Choroid plexus epithelial cell (primary cell): ENCODE data around the gene FMNL2.

Source experiments
- DNase-seq: peaks from one replicate; pipeline ENCODE4 v3.0.0-alpha.2; 2010; ENCODE audit warnings: low read depth
- H3K4me3 ChIP-seq: 2 replicates; pipeline ENCODE4 v1.5.1; 2011; ENCODE audit warnings: low read depth, mild to moderate bottlenecking, control low read depth, low read length, moderate library complexity
- TF ChIP-seq, protein P1 (sequence below): conservative IDR thresholded peaks from 2 replicates; pipeline ENCODE4 v1.5.1; 2011; ENCODE audit warnings: low read depth, mild to moderate bottlenecking, control low read depth, inconsistent platforms, low read length, moderate library complexity

Gene FMNL2

DNA sequence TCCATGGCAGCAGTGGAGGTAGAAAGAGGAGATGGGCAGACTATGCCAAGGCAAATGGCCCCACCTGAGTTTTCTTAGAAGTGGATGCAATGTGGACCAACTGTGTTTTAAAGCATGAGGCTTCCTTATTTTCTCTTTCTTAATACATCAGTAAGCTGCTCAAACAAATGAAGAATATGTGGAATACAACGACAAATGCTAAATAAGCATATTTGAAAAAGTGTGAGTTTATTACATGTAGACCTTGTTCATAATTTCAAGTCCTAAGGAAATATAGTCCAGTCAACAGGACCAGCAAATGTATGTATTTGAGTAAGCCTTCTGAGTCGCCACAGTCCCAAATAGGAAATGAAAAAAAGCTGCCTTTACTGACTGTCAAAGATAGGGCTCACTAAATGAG, 204.4 kb downstream of the FMNL2 start:
- no peak for DNase-seq
- no peak overlapping the region for H3K4me3 ChIP-seq
- TF ChIP-seq, protein P1, sequence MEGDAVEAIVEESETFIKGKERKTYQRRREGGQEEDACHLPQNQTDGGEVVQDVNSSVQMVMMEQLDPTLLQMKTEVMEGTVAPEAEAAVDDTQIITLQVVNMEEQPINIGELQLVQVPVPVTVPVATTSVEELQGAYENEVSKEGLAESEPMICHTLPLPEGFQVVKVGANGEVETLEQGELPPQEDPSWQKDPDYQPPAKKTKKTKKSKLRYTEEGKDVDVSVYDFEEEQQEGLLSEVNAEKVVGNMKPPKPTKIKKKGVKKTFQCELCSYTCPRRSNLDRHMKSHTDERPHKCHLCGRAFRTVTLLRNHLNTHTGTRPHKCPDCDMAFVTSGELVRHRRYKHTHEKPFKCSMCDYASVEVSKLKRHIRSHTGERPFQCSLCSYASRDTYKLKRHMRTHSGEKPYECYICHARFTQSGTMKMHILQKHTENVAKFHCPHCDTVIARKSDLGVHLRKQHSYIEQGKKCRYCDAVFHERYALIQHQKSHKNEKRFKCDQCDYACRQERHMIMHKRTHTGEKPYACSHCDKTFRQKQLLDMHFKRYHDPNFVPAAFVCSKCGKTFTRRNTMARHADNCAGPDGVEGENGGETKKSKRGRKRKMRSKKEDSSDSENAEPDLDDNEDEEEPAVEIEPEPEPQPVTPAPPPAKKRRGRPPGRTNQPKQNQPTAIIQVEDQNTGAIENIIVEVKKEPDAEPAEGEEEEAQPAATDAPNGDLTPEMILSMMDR: no peak

DNA sequence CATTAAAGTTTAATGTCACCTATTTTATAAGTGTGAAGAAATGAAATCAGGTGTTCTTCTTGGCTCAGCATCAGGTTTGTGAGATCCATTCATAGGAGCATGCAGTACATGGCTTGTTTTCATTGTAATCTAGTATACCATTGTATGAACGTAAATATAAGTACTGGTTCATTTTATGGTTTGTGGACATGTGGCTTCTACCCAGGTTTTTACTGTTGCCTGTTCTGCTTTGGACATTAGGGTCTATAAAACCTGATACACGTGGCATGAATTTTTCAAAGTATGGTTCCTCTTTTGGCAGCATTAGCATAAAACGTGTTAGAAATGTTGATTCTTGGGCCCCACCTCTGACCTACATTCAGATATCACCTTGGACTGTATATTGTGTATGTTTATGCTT, 206.7 kb downstream of the FMNL2 start:
- DNase-seq: no peak
- no peak overlapping the region for H3K4me3 ChIP-seq
- TF ChIP-seq, protein P1: no peak

DNA sequence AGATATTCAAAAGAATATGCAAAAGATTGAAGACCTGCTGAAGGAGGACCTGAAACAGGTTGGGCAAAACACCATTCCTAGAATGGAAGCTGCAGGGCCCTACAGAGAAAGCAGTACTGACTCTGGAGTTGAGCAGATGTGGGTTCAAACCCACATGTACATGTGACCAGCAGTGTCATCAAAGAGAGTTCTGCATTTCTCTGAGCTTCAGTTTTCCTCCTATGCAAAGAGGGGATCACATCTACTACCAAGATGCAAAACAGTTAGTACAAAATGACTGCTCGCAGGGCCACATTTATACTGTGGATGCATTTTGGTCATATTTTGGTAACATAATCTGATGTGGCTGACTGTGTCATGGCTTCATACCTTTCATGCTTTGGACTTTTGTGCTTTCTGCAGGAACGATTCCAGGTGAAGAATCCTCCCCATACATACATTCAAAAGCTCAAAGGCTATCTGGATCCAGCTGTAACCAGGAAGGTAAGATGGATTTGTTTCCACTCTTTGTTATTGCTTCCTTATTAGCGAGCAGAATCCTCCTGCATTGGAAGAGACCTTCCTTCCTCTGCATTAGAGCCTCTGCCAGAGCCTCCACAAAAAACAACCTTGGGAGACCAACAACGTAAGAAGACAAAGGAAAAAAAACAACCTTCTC, 207.5 kb downstream of the FMNL2 start:
- no peak overlapping the region for H3K4me3 ChIP-seq
- TF ChIP-seq, protein P1: no peak
- DNase-seq: no peak

DNA sequence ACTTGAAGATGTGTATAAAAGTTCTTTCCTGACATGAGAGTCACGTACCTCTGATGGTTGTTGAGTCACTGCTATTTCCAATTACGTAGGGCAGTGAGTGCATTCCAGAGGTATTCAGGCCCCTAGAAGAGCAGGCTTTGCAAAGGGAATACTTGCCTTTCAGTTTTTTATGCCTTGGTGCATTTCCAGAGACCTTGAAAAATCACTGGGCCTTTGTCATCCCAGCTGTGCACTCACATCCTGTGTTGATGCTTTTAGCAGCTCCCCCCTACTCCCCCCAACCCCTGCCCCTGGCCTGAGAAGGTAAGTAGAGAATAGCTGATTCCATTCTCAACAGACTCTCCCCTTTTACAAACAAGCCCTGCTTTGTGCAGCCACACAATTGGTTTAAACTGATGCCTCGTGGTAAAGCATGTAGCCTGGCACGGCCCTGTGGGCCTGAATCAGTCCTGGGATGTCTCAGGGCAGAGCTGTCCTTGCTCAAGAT, 208.1 kb downstream of the FMNL2 start:
- TF ChIP-seq, protein P1: no peak
- peak; percentile 93 for DNase-seq
- H3K4me3 ChIP-seq: no peak overlapping the region

DNA sequence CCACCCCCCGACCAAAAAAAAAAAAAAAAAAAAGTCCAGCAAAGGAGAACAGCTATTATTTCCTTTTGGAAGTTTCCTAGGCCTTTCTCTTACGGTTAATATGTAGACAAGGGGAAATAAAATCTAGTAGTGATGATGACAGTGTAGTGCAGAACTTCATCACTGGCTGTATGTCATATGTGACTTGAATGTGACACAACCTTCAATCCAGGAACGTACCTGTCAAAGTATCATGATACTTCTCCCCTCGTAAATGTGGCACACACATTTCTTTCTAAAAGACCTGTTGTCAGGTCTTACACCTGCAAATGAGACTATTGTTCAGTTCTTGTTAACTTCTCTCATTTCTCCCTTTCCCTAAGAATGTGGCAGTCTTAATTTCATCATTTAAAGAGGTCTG, 208.7 kb downstream of the FMNL2 start:
- TF ChIP-seq, protein P1: no peak
- no peak for DNase-seq

DNA sequence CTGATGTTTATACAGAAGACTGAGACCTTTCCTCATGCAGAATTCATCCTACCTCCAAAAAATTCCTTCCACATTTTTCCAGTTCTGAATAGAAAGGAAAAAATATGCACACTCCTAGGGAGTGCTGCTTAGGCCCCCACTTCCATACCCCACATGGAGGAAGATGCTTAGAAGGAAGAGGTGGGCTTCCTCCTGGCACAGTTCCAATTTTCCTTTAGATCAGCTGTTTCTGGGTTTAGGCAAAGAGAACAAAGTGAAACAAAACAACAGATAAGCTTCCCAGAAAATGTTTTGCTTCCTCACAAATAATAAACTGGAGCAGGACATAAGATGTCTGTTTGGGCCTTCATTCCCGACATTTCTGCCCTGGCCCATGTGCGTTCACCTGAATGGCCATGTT, 209.7 kb downstream of the FMNL2 start:
- H3K4me3 ChIP-seq: no peak overlapping the region
- DNase-seq: no peak

More for the DNA sequence above, 208.7 kb downstream of the FMNL2 start:
- no peak overlapping the region for H3K4me3 ChIP-seq

More for the DNA sequence above, 209.7 kb downstream of the FMNL2 start:
- TF ChIP-seq, protein P1: no peak
